Activated gamma-delta T cell treated with anti-CD3 and anti-CD28 coated beads, Interleukin-2, amount 50 U/mL, for 16 hours (primary cell): ENCODE results near the gene PSG1.
"Not testable (repeated sequence)": the region's sequence is repeated elsewhere in the genome, so short reads cannot be mapped to it uniquely, and the experiment has no call there.

Experiments used
- DNase-seq: peaks from one replicate; pipeline ENCODE4 v3.0.0-alpha.2; 2020; ENCODE audit warnings: low read depth

PSG1 gene

DNA sequence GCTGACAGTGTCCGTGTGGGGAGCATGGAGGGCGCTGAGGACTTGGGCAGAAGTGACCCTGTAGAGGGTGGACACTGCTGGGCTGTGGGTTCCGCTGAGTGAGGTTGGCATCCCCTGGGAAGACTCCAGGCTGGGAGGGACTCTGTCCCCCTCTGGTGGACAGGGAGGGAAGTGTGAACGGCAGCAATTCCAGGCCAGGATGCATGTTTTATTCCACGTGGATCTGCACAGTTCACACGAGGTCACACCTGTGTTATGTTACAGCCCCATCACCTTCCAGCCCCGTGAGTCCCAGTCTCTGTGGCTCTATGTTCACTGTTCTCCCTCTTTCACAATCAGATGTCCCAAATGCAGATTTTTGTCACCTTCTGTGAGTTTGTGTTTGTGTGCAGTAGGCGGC, 1.8 kb upstream of the PSG1 start:
- not testable (repeated sequence) for DNase-seq

DNA sequence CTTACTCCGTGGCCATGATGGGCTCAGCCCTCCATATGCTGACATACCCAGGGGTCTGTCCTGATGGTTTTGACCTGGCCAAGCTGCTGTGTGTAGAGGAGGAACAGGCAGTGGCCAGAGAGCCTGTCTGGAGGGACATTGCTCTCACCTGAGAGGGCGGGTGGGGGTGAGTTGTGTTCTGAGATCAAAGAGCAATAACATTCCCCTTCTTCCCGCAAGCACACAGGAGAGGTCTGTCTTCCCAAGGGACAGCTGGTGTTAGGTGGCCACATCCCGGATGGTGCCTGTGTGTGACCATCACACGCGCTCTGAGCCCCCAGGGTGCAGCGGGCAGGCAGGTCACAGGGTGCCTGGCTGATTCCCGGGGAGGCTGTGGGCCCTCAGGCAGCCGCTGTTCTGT, 1.1 kb upstream of the PSG1 start:
- DNase-seq = not testable (repeated sequence)

DNA sequence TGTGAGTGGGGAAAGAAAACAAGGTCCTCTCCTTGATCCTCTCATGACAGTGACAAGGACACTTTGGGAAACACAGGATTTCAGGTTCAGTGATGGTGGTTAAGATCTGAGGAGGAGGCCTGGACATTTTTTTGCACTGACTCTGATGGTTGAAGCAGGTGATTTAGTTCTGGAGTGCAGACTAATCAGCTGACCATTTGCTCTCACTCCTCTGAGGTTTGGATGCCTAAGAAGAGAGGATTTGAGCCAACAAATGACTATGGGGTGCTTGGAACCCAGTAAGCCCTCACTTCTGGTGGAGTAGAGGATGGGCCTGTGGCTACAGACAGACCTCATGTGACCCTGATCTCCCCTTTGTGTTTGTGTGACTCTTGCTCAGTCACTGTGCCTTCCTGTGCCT, 2.9 kb downstream of the PSG1 start:
- not testable (repeated sequence) for DNase-seq

DNA sequence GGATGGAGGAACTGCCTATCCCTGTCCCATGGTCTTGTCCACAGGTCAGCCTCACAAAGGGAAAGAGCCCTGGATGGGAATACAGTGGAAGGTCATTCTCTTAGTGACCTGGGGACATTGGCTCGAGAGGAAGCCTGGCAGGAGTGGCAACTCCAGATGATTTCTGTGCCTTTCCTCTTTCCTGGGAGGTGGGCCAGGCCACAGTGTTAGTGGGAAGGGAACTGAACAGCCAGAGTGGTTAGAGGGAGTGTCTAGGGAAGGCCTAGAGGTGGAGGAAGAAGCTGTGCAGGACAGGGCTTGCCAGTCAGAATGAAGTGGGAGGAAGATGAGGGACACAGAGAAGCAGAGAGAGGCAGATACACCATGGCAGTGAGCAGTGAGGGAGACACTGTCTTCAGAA, 3.6 kb downstream of the PSG1 start:
- DNase-seq = not testable (repeated sequence)

DNA sequence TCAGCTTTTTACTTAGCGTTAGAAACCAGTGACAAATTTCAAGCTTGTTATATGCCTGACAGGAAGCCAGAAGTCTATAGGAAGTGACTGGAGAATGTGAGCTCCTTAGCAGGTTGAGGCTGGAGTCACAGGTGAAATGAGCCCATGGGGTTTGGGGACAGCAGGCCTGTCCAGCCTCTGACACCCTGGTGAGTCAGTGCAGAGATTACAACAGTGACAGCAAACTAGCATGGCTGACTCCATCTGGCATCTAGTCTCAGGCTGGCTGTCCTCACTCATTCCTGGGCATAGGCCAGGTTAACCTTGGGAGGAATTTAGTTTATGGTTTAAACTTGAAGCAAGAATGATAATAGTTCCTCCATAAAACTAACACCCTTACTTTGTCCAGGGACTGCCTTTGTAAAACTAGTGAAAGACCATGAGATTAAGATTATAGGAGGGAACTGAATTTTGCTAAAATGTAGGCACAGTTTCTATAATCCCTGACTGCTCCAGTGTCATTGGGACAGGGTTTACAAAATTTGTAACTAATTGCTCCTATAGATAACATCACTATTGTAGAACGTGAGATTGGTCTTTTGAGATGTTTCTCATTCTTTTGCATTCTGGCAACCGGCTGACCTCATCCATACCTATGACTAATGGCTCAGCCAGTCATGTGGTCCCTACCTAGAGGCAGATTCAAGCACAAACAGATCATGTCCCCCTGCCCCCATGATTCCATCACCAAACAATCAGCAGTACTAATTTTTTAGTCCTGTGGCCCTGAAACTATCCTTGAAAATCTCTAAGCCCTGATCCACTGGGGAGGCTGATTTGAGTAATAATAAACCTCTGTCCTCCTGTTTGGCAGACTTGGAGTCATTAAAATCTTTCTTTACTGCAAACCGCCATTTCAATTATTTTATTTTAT, 4.4 kb downstream of the PSG1 start:
- DNase-seq = not testable (repeated sequence)

DNA sequence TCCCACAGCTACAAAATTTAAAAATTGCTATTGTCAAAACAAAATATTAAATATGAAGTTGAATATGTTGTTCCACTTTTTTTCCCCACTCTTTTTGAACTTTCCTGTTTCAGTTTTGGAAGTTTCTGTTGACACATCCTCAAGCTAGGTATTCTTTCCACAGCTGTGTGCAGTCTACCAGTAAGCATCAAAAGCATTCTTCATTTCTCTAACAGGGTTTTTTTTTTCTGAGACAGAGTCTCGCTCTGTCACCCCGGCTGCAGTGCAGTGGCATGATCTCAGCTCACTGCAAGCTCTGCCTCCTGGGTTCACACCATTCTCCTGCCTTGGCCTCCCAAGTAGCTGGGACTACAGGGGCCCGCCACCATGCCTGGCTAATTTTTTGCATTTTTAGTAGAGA, 5.4 kb downstream of the PSG1 start:
- DNase-seq = not testable (repeated sequence)

DNA sequence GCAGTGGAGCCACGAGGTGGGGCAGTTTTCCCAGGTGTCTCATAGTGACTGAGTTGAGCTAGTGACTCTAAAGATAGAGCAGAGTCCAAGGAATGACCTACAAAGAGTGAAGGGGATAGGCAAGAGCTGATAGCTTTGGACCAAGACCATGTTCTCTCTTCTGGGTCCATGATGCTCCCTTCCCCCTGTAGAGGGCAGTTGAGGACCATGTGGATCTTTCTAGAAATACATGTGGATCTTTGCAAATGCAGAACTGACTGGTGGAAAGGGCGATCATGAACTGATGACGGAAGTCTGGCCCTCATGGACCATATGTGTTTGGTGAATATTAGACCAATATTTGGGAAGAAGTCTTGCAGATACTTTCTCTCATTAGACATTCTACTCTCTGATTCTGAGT, 6.9 kb downstream of the PSG1 start:
- no peak for DNase-seq

DNA sequence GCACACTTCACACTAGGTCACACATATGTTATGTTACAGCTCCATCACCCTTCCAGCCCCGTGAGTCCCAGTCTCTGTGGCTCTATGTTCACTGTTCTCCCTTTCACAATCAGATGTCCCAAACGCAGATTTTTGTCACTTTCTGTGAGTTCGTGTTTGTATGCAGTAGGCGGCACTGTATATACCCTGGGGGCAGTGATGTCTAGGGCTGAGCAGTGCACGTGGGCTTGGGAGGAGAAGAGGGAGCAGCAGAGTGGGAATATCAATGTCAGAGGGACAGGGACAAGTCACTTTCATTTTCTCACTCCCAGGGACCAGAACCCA, 22.0 kb downstream of the PSG1 start:
- no peak for DNase-seq

DNA sequence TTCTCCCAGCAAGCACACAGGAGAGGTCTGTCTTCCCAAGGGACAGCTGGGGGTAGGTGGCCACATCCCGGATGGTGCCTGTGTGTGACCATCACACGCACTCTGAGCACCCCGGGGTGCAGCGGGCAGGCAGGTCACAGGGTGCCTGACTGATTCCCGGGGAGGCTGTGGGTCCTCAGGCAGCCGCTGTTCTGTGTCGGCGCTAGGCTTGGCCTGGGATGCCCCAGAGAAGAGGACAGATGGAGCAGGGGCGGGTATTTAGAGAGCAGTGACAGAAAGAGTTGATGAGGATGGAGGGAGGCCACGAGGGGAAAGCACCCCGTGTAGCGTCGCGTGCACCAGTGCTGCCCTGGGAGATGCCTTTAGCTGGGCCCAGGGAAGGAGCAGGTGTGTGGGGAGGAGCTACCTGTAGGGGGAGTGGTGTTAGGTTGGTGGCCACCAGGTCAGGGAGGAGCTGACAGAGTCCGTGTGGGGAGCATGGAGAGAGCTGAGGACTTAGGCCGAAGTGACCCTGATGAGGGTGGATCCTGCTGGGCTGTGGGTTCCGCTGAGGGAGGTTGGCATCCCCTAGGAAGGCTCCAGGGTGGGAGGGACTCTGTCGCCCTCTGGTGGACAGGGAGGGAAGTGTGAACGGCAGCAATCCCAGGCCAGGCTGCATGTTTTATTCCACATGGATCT, 22.5 kb downstream of the PSG1 start:
- not testable (repeated sequence) for DNase-seq

DNA sequence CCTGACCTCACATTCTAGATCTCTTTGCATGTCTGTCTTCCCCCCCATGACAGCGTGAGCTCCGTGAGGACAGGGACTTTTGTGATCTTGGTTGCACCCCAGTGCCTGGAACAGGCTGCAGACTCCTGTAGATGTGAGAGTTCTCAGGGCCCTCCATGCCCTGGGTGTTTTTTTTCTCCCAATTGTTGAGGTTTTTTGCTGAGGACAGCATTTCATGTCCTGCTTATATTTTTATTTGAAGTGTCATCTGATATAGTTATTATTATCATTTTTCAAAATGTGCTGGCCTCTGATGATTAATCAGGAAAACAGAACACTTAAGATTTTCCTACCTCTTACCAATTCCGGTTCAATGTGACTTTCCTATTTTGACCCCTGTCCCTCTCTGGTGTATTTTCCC, 24.8 kb downstream of the PSG1 start:
- DNase-seq = not testable (repeated sequence)

DNA sequence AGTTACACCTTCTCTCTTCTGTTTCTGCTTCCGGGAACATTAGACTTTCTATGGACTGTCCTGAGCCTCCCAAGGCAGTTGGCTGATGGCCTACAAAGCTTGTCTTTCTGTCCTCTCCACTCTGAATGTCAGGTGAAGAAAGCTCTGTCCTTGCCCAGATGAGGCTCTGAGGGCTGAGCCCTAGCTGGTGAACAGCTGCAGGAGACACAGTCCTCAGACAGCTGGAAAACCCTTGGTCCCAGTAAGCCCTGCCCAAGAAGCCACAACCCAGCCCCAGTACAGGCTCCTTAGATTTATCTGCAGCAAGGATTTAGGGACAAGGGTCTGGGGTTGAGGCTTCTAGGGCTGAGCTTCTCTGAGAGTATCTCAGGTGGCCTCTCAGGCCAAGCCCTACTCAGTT, 26.3 kb downstream of the PSG1 start:
- DNase-seq = not testable (repeated sequence)

DNA sequence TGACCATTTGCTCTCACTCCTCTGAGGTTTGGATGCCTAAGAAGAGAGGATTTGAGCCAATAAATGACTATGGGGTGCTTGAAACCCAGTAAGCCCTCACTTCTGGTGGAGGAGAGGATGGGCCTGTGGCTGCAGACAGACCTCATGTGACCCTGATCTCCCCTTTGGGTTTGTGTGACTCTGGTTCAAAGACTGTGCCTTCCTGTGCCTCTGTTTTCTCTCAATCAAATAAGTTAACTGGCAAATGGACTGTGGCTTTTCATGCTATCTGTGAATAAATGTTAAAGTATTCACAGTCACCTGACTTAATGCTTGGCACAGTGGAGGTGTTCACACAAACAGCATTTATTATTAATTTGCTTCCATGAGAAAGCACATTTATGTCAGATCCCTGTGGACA, 26.7 kb downstream of the PSG1 start:
- not testable (repeated sequence) for DNase-seq

DNA sequence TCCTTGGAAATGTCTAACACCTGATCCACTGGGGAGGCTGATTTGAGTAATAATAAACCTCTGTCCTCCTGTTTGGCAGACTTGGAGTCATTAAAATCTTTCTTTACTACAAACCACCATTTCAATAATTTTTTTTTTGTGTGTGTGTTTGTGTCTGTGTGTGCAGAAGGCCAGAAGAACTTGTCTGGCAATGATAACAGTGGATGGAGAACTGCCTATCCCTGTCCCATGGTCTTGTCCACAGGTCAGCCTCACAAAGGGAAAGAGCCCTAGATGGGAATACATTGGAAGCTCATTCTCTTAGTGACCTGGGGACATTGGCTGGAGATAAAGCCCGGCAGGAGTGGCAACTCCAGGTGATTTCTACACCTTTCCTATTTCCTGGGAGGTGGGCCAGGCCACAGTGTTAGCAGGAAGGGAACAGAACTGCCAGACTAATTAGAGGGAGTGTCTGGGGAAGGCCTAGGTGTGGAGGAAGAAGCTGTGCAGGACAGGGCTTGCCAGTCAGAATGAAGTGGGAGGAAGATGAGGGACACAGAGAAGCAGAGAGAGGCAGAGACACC, 27.7 kb downstream of the PSG1 start:
- DNase-seq = not testable (repeated sequence)

DNA sequence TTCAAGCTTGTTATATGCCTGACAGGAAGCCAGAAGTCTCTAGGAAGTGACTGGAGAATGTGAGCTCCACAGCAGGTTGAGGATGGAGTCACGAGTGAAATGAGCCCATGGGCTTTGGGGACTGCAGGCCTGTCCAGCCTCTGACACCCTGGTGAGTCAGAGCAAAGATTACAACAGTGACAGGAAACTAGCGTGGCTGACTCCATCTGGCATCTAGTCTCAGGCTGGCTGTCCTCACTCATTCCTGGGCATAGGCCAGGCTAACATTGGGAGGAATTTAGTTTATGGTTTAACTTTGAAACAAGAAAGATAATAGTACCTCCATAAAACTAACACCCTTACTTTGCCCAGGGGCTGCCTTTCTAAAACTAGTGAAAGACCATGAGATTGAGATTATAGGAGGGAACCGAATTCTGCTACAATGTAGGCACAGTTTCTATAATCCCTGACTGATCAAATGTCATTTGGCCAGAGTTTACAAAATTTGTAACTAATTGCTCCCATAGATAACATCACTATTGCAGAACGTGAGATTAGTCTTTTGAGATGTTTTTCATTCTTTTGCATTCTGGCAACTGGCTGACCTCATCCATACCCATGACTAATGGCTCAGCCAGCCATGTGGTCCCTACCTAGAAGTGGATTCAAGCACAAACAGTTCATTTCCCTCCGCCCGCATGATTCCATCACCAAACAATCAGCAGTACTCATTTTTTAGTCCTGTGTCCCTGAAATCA, 28.4 kb downstream of the PSG1 start:
- no peak for DNase-seq

DNA sequence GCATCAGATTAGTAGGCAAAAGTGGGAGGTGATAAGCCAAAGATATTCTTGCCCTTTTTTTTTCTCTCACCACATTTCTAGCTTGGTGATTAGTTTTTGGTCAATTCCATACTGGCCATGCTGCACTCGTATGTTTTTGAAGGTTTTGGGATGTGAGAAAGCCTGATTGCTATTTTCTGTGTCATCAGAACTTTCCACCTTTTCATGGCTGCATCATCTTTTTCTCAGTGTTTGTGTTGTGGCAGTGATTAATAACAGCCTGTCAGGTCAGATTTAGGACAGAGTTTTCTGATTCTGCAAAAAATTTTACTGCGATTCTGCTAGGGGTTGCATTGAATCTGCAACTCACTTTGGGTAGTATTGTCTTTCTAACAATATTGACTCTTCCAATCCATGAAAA, 32.9 kb downstream of the PSG1 start:
- no peak for DNase-seq

DNA sequence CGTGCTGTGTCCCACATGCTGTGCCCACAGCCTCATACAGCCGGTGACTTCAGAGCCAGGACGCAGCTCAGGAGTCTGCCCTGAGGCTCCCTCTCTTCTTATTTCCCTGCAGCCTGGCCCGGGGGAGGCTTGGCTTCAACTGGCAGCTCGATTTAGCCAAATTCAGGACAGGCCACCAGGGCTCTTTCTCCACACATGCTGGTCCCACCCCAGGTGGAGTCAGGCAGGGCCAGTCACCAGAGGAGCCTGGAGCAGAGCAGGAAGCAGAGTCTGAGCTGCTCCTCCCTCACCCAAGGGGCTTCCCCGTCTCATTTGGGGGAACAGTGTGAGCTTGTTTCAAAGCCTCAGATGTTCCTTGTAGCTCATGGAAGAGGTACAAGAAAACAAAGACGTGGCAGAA, 35.9 kb downstream of the PSG1 start:
- not testable (repeated sequence) for DNase-seq

DNA sequence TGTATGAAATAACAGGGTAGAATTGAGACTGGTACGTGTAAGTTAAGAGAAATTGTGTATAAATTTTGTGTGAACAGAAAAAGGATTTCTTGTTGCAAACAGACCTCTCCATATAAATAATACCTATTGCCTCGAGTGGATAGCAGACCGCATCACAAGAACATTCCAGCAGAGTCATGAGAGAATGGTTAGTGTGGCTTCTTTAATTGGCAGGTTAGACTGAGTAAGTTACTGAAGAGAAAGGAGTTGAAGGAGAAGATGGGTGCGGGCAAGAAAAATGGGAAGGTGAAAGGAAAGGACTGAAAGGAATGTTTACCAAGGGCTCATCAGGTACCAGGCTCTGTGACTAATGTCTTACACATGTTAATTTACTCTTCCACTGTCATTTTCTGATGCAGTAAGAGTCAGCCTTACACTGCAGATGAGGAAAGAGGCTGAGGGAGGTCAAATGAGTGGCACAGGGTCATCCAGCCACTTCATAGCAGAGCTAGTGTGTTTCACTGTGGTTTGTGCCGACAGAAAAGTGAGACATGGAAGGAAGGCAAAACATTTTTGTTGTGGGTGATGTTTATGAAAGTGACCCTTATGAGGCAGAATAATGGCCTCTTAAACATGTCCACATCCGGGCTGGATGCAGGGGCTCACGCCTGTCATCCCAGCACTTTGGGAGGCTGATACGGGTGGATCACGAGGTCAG, 46.6 kb downstream of the PSG1 start:
- not testable (repeated sequence) for DNase-seq

DNA sequence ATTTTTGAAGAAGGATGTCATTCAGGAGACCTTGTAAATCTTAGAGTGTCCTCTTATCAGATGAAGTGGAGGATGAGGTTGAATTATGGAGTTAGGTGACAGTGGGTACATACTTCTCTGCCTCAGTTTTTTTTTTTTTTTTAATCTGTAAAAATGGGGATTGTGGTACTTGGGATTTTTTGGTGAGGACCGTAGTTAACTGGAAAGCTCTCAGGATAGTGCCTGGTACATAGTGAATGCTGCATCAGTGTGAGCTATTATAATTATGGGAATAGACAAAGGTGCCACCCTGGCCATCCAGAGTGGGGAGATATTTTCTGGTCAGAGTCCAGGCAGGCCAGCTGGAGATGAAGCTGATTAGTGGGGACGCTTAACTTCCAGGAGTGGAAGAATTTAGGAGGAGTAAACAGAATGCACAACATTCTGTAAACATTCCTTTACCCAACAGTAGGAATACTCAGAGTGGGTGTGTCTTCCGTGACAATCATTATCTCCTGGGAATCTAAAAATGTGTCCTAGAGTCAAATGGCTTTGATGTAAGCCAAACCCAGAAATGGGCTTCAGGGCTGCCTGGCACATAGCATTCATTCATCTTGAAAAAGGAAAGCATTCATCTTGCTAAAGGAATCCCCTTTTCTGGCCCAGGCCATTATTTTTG, 47.4 kb downstream of the PSG1 start:
- DNase-seq = not testable (repeated sequence)

DNA sequence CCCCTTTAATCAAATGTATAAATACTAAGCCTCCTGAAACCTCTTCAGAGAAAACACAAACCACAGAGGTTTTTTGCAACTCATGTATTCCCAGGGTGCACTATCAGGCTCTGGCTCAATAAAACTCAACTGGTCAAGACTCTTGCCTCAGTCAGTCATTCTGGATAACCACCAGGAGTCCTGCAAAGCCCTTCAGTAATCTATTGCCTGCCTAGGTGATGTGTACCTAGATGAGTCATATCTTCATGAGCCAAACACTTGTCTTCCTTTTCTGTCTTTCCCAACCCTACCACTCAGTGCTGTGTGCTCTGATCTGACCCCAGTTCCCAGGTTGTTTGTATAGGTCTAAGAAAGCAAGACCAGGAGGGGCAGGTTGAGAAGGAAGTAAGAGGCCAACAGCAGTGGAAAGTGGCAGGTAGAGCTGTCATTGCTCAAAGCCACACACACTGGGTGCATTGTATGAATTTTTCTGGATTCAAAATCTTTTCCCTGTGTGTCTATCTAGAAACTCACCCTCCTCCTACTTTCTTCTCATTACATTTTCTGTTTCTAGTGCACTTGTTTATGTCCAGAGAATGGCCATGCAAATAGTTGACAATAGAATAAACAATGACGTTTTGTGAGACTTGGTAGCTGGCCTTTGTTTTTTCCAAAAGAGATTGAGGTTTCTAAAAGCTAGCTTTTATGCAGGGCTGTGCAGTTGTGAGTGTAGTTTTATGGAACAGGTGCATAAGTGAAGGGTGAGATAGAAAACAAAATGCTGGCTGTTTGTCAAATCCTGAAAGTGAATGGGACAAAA, 48.1 kb downstream of the PSG1 start:
- no peak for DNase-seq

DNA sequence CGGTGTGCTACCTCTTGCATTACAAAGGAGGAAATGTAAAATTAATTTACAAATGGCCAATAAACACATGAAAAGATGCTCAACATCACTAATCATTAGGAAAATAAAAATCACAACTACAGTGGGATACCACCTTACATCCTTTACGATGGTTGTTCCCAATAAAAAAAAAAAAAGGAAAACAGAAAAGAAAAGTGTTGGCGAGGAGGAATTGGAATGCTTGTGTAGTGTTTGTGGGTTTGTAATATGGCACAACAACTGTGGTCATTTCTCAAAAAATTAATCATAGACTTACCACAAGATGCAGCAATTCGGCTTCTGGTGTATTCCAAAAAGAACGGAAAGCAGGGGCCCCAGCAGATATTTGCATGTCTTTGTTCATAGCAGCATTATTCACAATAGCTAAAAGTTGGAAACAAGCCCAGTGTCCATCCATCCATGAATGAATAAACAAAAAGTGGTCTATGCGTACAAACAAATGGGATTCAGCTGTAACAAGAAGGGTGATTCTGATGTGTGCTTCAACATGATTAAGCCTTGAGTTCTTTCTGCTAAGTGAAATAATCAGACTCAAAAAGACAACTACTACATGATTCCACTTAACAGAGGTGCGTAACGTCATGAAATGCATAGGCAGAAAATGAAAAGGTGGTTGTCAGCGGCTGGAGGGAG, 58.1 kb downstream of the PSG1 start:
- DNase-seq = not testable (repeated sequence)
